ENCODE measurements around the gene MS4A10.
"Not testable (repeated sequence)": the region's sequence is repeated elsewhere in the genome, so short reads cannot be mapped to it uniquely, and the experiment has no call there.

Gene MS4A10

DNA sequence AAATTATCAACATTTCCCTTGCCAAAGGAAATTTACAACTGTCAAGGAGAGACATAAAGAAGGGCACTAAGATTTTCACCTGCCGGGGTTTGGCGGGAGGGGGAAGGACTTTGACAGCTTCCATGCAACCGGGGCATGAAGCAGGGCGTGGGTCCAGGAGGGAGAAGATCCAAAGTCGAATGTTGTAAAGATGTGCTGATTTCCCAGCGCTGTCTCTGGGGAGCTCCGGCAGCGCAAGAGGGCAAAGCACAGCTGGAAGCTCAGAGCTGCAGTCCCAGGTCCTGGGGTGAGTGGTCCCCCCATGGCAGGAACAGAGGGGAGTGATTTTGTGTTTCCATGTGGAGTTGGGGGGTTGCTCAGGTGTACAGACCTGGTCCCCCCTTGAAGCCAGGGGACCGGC lies at the start of gene MS4A10:
Gene MS4A10, plus strand, starts transcription at position 198 of the 400 bp plus-strand sequence. CDS start 5,003 bp downstream, outside the sequence.
- DNase-seq (ENCODE audit: low read depth in 2 of 2), result no peak

DNA sequence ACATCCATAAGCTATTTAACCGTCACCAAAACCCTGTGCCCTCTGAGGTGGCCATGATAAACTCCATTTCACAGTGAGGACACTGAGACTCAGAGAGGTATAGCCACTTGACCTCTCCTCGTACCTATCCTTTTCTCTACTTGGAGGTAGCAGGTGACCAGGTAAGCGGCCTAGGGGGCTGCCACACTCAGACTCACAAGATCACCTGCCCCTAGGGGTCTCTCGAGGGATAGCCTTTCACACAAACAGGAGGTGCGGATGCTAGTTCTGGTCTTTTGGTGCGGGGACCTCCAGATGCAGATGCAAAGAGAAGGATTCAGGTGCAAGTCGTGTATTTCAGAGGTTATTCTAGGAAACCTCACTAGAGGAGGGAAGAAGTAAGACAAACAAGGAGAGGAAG lies 46.0 kb upstream of the MS4A10 start:
- DNase-seq (ENCODE audit: low read depth in 2 of 2), result no peak

DNA sequence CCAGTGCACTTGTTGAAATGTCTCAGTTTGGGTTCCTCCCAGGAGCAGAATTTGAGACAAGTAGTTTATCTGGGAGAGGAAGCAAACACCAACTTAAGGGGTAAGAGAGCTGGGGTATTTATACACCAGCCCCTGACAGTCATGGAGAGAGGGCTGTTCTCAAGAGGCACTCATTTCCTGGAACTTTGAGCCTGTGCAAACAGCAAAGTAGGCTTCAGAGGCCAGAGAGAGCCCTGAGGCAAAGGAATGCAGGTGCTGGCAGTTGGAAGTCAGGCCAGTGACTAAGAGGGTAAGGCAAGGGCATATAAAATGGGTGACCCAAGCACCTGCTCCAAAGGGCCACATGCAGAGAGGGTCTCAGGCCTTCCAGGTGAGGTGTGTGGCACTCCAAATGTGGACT lies 44.6 kb upstream of the MS4A10 start:
- DNase-seq (ENCODE audit: low read depth in 2 of 2), result no peak

DNA sequence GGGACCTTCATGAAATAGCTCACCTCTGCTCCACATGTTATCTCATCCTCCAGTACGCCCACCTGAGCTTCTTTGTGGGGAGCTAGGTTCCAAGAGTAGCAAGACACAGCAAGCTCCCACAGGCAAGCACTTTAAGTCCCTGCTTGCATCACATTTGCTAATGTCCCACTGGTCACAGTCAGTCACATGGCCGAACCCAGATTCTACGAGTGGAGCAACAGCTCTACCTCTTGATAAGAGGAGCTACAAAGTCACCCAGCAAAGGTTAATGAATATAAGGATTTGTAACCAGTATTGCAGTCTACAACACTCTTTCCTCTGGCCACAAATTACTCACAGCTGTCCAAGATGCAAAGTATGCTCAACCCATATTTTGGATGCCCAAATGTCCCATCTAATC lies 43.7 kb upstream of the MS4A10 start:
- DNase-seq (ENCODE audit: low read depth in 2 of 2), result no peak

DNA sequence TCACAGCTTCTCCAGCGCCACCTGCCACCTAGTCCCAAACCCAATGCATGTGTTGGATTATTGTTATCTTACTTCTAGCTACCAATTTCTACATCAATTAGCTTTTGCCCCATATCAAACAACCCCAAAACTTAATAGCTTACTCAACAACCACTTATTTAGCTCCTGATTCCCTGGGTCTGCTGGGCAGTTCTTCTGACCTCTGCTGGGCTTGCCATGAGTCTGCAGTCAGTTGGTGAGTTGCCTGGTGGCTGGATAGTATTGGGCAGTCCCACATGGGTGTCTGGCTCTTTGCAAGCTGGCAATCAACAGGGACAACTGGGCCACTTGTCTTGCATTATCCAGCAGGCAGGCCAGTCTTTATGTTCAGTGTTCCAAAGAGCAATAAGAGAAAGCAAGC lies 42.1 kb upstream of the MS4A10 start:
- DNase-seq (ENCODE audit: low read depth in 2 of 2), result no peak

DNA sequence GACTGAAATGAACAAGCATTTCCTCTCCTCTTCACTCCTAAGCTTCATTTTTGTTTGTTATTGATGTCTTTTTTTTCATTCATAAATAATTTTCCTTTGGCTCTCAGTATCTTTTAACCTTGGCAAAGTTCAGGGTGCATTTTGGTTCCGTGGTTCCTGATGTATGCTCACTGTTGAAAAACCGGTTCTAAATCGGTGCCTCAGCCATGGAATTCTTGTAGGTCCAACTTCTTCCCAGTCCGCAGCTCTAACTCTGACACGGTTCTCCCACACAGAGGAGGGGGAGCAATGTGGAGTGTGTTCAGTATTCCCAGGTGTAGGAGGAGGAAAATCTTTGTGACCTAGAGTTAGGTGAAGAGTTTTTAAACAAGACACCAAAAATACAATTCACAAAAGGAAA lies 41.0 kb upstream of the MS4A10 start:
- DNase-seq (ENCODE audit: low read depth in 2 of 2), result no peak

DNA sequence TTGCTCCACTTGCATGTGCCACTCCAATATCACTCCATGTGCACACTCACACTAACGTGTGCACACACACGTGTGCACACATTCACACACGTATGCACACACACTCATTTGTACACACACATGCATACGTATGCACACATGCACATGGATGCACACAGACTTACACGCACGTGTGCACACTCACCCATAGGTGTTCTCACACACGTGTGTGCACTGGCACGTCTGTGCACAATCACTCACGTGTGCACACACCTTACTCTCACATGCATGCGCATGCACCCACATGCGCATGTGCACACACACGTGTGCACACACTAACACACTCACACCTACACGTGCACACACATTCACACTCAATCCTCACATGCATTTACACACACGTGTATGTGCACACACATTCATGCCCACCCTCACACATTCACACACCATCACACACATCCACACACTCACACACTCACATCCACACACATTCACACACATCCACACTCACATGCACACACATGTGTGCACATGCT lies 37.7 kb upstream of the MS4A10 start:
- DNase-seq (ENCODE audit: low read depth in 2 of 2), result no peak

DNA sequence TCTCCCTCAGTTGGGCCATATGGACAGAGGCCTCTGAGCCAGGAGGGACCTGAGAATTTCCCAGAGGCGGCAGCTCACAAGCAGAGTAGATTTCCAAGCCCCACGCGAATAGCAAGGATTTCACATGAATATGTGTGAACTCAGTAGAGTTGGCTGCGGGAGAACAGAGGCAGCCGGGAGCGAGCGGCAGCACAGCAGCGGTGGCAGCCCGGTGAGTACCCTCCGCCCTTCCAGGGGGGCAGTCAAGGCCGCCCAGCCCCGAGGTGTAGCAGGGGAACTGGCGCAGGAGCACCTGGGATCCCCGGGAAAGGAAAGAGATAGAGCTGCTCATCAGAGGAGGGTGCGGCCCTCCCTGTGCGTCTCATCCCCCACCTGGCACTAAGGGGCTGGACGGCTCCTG lies 36.9 kb upstream of the MS4A10 start:
- no peak for DNase-seq (ENCODE audit: low read depth in 2 of 2)

DNA sequence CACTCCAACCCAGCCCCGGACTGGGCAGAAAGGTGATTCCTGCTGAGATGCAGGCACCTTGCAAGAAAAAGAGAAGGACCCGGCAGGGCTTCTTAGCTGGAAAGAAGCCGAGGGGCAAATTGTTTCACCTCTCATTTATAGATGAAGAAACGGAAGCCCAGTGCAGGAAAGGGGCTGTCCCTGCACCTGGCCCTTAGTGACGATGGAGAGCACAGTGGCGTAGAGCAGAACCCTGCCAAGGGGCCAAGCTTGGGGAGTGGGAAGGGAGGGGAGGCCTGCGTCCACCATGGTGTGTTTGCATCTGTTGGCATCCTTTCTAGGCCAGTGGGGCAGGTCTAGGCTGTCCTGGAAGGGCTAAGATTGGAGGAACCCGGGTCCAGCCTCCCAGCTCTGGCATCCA lies 36.3 kb upstream of the MS4A10 start:
- DNase-seq (ENCODE audit: low read depth in 2 of 2), result no peak

DNA sequence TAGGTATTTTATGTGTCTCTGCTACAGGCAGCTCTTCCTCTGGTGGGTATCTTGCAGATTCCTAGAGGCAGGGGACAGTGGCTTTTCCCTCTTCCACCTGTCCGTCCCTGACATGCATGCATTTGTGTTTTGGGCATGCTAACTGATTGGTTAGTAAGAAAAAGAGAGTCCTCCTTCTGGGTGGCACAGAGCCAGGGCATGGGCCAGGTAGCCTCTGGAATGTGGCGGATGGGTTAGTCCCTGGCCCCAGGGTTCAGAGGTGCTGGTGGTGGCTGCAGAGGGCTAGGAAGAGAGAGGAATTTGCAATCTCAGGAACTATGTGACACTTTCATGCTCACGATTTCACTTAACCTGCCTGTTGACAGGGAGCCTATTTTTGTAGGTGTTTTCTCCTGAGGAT lies 34.2 kb upstream of the MS4A10 start:
- no peak for DNase-seq (ENCODE audit: low read depth in 2 of 2)

DNA sequence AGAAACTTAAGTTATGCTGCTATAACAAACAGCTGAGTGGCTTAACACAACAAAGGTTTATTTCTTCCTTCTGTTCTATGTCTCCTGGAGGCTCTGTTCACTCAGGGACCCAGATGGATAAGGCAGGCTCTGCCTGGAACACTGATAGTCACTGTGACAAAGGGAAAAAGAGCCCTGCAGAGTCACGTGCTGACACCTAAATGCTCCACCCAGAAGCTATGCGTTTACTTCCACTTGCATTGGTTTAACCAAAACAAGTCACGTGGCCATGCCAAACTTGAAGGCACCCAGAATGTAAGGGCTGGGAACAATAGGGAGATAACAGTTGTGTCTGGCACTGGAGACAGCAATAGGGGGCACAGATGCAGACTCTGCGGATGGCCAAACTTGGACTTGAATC lies 31.8 kb upstream of the MS4A10 start:
- no peak for DNase-seq (ENCODE audit: low read depth in 2 of 2)

DNA sequence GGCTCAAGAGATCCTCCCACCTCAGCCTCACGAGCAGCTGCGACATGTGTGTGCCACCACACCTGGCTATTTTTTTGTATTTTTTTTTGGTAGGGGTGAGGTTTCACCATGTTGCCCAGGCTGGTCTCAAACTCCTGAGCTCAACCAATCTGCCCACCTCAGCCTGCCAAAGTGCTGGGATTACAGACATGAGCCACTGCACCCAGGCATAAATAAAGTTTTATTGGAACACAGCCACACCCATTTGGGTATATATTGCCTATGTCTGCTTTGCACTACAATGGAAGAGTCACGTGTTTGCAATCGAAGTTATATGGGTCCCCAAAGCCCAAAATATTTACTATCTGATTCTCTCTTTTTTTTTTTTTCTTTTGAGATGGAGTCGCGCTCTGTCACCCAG lies 30.2 kb upstream of the MS4A10 start:
- no peak for DNase-seq (ENCODE audit: low read depth in 2 of 2)

DNA sequence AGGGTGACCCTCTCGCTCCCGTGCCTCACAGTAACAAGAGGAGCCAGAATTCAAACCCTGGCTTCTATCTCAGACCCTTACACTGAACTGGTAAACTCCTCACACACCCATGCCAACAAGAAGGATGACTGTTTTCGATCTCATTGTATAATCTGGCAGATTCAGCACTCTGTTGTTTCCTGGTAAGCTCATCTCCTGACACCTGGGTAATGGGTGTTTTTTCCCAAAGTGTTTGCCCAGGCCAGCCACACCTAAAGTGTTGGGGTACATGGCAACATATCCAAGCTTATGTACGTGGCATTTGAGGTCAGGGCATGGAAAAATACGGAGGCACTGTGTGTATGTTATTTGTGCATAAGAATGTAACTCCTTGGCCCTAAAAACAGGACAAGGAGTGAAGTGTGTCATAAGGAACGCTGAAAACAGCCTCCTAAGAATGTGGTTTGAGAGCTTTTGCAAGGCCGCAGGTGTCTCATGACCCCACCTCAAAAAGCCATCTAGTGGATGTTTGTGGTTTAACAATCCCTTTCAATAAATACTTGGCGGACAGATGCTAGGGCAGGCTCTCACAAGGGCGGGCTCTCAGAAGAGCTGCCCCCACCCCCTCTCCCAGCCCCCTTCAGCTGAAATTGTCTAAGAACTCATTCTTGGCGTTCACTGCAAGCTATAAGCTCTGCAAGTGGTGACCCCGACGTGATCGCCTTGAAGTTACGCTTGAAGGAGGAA lies 28.7 kb upstream of the MS4A10 start, which contains the start of gene MS4A15:
Gene MS4A15, plus strand, starts transcription at position 561 of the 726 bp plus-strand sequence. CDS start 6,867 bp downstream, outside the sequence.
- no peak for DNase-seq (ENCODE audit: low read depth in 2 of 2)

DNA sequence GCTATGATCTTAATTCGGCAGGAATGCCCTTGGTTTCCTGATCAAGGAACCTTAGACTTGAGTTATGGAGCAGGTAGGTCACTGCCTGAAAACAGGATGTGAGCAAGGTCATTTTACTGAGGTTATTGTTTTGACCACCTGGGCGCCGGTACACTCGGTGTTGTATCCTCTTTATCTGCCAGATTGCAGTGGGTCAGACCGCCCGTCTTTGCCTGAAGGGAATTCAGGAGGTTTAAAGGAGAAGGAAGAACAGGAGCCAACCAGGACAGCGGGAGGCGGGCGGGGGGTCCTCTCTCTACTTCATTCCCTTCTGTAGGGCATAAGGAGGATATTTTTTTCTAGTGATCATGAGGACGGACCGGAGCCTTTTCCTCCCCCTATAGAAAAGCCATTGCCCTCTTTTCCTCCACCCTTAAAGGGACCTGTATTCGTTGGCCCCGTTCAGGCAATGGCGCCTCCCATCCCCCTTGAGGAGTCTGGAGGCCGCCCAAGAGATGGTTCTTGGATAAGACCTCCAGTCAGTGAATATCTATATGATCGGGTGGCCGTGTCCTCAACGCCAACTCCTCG lies 27.8 kb upstream of the MS4A10 start:
- no peak for DNase-seq (ENCODE audit: low read depth in 2 of 2)

DNA sequence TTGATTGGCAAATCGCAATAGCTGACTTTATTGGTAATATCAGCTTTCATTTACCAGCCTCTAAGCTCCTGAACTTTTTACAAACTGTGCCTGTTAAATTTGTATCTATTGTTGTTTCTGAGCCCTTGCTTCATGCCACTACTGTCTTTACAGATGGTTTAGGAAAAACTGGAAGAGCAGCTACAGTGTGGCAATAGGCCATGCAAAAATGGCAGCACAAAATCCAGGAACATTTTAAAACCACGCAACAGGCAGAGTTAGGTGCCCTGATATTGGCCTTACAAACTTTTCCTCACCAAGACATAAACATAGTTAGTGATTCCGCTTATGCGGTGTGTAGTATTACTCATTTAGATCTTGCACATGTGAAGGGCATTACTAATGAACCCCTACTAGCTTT lies 26.5 kb upstream of the MS4A10 start:
- DNase-seq (ENCODE audit: low read depth in 2 of 2), result not testable (repeated sequence)

DNA sequence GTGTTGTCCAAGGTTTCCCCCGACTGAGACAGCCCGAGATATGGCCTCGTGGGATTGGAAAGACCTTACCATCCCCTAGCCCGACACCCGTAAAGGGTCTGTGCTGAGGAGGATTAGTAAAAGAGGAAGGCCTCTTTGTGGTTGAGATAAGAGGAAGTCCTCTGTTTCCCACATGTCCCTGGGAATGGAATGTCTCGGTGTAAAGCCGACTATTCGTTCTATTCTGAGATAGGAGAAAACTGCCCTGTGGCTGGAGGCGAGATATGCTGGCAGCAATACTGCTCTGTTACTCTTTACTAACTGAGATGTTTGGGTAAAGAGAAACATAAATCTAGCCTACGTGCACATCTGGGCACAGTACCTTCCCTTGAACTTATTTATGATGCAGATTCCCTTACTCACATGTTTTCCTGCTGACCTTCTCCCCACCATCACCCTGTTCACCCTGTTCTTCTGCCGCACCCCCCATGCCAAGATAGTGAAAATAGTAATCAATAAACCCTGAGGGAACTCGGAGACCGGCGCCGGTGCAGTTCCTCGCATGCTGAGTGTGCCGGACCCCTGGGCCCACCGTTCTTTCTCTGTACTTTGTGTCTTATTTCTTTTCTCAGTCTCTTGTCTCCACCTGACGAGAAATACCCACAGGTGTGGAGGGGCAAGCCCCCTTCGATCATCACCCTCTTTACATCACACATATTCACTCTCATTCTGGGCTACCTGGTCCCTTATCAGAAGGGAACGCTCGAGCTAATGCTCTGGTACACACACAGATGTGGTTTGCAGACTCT lies 25.5 kb upstream of the MS4A10 start:
- DNase-seq (ENCODE audit: low read depth in 2 of 2), result not testable (repeated sequence)

DNA sequence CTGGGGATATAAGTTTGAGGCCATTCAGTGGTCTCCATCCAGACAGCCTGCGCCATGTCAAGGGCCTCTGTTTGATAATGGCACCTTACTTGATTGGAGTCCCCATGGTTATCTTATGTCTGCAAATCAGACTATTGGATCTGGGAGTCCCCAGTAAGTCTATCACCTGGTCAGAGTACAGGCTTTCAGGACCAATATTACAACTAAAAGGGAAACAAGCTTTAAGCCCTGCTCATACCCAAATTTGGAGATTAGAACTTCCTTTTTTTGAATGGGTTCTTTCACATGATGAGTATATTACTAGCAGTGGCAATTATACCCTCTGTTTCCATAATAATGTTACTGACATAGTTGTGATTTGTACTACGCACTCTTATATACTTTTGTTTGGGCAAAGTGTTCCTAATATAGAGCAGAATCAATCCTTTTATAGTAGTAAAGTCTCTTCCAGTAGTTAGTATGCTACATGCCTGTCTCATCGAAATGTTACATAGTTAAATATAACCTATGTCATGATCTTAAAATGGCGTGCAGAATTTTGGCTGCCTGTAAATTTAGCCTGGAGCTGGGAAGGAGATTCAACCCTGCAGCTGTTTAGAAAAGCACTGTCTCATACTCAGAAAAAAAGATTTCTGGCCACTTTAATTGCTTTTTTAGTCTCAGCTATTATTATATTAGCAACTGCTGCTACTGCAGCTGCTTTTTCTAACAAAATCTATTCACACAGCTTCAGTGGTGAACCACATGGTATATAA lies 23.5 kb upstream of the MS4A10 start:
- DNase-seq (ENCODE audit: low read depth in 2 of 2), result no peak

DNA sequence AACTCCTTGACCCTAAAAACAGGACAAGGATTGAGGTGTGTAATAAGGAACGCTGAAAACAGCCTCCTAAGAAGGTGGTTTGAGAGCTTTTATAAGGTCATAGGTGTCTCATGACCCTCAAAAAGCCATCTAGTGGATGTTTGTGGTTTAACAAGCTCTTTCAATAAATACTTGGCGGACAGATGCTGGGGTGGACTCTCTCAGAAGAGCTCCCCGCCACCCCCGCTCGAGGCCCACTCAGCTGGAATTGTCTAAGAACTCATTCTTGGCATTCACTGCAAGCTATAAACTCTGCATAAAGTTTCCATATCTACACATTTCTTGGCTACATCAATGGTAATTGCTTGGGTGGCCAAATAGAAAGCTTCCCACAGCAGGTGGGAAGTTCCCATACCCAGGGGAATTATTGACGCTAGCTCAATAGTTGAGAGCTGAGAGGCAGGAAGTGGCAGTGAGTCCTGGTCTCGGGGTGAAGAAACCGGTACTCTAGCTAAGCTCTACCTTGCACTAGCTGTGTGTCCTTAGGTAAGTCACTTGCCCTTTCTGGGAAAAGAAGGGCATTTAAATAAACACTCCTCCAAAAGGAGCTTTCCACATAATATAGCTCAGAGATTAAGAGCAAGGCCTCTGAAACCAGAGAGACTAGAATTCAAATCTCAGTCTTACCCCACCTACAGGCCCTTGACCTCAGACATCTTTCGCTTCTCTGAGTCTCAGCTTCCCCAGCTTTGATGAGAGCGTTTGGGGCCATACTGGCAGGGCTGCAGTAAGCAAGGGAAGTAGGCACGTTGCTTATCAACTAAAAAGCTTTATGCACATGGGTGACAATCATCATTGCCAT lies 22.1 kb upstream of the MS4A10 start:
- no peak for DNase-seq (ENCODE audit: low read depth in 2 of 2)

DNA sequence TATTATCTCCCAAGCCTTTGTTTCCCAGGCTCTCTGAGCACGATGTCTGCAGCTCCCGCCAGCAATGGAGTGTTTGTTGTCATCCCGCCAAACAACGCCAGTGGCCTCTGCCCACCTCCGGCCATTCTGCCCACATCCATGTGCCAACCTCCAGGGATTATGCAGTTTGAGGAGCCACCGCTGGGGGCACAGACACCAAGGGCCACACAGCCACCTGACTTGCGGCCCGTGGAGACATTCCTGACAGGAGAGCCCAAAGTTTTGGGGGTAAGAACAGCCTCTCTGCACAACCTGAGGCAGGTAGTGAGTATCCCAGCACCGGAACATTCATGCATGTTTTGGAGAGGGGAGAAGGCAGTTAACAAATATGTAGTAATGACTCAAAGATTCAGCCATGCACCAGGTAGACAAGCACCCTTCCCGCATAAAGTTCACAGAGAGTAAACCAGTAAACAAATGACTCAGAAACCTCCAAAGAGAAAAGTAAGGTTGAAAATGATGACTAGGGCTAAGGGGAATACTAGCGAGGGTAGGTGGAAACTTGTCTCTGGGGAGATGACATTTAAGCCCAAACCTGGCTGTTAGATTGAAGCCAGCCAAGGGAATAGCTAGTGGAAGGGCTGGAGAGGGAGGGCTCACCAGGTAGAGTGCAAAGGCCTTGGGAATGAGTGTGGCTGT lies 21.3 kb upstream of the MS4A10 start:
- DNase-seq (ENCODE audit: low read depth in 2 of 2), result no peak

DNA sequence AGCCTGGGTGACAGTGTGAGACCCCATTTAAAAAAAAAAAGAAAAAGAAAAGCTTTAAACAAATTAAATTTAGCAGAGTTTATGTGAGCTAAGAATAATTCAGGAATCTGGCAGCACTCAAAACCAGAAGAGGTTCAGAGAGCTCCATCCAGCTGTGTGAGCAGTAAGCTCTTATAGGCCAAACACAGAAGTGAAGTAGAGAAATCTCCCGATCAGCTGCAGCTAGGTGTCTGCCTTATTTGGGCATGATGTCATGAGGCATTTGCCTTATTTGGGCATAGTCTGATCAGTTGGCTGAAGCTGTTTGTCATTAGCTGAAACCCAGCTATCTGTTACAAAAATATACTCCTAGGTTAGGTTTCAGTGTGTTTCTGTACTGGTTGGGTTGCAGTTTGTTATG lies 20.3 kb upstream of the MS4A10 start:
- no peak for DNase-seq (ENCODE audit: low read depth in 2 of 2)
